Effector CD4-positive, alpha-beta T cell (primary cell): ENCODE measurements around the gene SH3BGRL2.
"Not testable (repeated sequence)": the region's sequence is repeated elsewhere in the genome, so short reads cannot be mapped to it uniquely, and the experiment has no call there.

Experiments
- DNase-seq: peaks from one replicate; pipeline ENCODE4 v3.0.0-alpha.2; 2020

SH3BGRL2 gene

GRCh38 chr6:79614326-79615305 is 16.5 kb upstream of the SH3BGRL2 start:
- no peak for DNase-seq

GRCh38 chr6:79617518-79617941 is 13.6 kb upstream of the SH3BGRL2 start:
- no peak for DNase-seq

GRCh38 chr6:79618425-79618824 is 12.7 kb upstream of the SH3BGRL2 start:
- DNase-seq = not testable (repeated sequence)

DNA sequence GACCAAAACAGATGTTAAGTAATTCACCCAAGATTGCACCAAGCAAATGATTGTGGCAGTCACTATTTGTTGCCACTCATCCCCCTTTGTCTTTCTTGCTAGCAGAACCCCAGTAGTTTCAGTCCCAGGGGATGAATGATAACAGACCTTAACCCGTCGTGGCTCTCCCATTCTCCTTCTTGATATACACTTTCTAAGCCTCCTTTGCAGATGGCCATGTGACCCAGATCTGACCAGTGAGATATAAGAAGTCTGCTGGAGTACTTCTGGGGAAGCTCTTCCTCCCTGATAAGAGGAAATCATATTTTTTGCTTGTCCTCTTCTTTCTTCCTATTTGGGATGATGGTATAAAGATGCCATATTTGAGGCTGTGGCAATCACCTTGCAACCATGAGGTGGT is 9.6 kb upstream of the SH3BGRL2 start:
- no peak for DNase-seq

GRCh38 chr6:79622364-79622763 is 8.8 kb upstream of the SH3BGRL2 start:
- no peak for DNase-seq

- DNase-seq = no peak
Observed at GRCh38 chr6:79623106-79623505, 8.0 kb upstream of the SH3BGRL2 start.

DNA sequence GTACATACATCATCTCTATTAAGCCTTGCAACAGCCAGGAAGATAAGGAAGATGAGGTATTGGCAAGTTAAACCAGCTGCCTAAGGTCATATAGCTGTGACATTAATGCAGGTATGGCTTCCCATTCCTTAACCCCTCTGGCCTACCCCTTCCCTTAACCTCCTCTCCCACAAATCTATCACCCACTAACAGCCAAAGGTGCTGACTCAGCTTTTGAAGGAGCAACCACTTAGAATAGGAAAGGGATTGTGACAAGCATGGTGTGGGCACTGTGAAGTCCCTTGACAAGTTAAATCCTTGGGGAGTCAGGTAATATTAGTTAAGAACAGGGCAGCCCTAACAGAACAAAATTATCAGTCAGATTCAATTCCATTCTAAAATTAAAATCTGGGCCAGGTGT is 5.4 kb upstream of the SH3BGRL2 start:
- no peak for DNase-seq

DNA sequence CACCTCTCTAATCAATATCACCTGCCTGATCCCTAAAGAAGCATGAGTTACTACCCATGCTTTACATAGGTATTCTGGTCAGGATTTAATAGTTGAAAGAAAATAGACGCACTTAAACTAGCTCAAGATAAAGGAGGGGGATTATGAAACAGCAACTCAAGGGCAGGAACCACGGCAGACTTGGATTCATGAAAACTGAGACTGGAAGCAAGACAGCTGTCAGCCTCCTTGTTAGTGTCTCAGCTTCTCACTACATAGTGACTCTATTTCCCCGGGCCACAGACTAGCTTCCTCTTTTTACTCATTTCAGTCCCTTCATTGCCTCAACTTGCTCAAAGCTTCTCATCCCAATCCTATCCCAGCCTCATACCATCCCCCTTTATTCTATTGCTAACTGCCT is 4.3 kb upstream of the SH3BGRL2 start:
- no peak for DNase-seq

DNA sequence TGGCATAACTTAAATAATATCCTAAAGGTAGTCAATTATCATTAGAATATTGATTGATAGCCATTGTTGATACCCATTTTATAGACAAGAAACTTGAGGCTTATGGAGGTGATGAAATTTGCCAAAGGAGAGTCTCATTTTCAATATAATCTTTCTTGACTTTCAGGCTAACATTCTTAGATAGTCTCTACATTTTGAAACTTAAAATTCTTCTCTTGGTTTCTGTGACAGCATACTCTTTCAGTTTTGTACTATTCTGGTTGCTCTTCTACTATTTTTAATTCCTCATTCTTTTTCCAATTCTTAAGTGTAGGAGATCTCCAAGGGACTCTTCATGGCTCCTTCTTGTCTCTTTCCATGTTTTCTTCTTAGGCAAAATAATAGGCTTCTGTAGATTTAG is 3.7 kb upstream of the SH3BGRL2 start:
- no peak for DNase-seq

- no peak for DNase-seq
Observed at GRCh38 chr6:79628466-79629288, 2.5 kb upstream of the SH3BGRL2 start.

- DNase-seq = no peak
Observed at GRCh38 chr6:79630380-79630882, 698 bp upstream of the SH3BGRL2 start.

DNA sequence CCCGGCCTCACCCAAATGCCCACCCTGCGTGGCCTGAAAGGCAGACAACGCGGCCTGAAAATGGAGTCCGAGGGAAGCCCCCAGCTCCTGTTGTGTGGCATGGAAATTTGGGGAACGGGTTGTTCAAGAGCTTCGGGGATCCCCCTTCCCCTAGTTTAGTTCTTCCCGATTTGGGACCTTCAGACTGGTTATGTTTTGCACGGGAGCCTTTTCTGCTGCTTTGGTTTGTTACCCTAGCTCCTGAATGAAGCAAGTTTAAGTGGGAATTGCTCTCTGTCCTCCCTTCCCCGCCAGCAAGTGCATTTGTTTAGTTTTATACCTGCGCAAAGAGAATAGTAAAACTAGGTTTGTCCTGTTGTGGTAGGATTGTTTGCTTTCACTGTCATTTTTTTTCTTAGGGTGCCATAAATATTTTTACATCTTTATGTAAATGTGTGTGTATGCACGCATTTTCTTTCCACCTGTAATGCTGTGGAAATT is 604 bp downstream of the SH3BGRL2 start:
- no peak for DNase-seq

DNA sequence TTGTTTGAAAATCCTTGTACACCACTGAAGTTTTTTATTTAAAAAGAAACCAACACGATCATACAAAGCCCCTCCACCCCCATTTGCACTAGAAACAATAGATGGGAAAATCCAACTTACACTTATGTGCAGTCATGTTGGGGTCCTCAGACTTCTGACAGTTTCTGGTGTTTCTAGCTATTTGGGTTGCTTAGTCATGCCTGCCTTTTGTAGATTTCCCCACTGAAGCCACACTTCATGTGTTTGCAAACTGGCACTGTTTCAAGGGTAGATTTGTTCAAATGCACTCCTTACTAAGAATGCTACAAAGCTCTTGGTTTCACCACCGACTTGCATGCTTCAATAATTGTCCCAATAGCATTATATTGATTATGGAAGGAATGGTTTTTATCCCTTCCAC is 1.5 kb downstream of the SH3BGRL2 start:
- no peak for DNase-seq

GRCh38 chr6:79634491-79635231 is 3.5 kb downstream of the SH3BGRL2 start:
- no peak for DNase-seq

DNA sequence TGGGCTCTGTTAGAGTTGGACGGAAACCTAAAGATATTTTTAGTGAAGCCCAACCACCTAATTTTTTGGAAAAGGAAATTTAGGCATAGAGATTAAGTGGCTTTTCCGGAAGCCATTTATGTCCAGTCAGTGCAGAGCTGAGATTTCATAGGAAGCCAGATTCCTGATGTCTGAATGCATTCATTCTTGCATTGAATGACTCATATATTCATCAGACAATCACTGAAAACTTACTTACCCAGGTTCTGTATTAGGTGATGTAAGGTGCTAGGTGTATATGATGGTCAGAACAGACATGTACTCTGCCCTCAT is 4.1 kb downstream of the SH3BGRL2 start:
- DNase-seq = no peak

GRCh38 chr6:79636673-79637072 is 5.5 kb downstream of the SH3BGRL2 start:
- DNase-seq = no peak

DNA sequence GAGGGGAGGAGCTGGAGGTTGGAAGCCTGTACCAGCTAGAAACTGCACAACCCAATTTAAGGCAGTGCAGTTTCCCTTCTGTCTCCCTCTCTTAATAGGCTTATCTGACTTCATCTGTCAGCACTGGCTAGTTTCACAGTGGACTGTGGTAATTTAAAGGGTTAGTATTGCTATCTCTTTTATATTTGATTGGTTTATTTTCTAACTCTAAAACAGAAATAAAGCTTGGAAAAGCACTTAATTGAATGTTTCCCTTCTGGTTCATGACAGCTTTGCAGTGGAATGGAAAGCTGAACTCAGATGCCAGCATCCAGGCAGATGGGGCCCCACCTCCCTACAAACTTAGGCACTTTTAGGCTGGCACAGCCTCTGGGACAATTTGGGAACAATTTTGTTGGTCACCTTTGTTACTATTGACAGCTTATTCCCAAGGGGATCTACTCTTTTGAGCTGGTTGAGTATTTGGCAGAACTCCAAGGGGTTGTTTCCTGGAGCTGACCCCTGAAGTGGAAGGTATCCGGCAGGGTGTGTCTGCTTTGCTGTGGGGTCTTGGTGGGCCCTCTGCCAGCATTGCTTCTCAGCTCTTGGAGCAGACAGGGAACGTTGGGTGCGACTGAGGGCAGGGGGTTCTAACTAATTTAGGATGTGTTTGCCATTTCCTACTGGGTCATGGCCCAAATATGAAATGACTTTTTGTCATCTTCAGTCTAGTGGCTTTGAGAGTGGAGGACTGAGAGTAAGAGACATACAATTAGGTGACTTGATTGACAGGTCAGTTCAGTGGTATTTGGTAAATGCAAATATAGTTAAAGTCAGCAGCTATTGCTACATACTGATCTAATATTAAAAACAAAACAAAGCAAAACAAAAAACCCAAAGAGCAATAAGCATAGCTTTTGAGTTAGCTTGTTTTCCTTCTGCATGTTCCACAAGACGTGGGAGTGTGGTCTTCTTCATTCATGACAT is 9.3 kb downstream of the SH3BGRL2 start:
- no peak for DNase-seq

GRCh38 chr6:79646006-79646405 is 14.9 kb downstream of the SH3BGRL2 start:
- no peak for DNase-seq

GRCh38 chr6:79646561-79646960 is 15.4 kb downstream of the SH3BGRL2 start:
- no peak for DNase-seq

DNA sequence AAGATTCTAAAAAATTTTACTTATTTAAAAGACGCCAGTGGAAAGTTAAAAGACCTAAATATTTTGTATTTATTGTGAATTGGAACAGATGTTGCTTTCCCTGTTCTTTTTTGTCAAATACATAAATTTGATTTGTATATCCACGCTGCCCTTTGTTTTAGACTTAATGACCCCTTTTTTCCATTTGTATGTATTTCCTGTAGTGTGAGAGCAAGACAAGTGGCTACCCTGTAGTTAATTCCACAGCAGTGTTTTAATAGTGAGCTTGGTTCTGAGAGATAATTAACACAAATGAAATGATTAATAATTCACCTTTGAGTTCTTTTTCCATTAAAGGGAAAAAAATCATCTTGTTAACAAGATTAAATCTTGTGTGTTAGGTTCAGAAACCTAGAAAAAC is 16.6 kb downstream of the SH3BGRL2 start:
- DNase-seq = no peak

DNA sequence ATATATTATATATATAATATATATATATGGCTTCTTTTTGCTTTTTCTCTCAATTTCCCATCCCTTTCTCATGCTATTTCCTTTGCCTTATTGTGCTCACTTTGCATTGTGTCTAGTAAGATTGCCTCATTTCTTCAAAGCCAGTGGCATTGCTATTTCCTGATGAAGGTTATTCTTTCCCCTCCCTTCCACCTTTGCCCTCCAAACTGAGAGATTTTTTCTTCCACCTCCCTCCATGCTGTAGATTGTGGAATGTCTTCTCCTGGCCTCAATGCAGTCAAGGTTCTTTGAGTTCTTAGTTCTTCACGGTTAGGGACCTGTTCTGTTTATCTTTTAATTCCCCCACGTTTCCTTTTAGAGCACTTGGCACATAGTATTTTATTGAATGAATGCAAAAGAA is 17.2 kb downstream of the SH3BGRL2 start:
- no peak for DNase-seq

- DNase-seq = no peak
Observed at GRCh38 chr6:79649016-79649415, 17.9 kb downstream of the SH3BGRL2 start.
